22Rv1 (cell line): ENCODE results near the gene PRELID3B.
"Not testable (repeated sequence)": the region's sequence is repeated elsewhere in the genome, so short reads cannot be mapped to it uniquely, and the experiment has no call there.

Source experiments
- ZFX ChIP-seq: fragments of 450-650 bp; IDR thresholded peaks from 2 replicates; pipeline ENCODE4 v1.6.1; 2017; ENCODE audit warnings: antibody characterized with exemption, borderline replicate concordance
- TF ChIP-seq, protein P1 (sequence below): fragments of 450-650 bp; IDR thresholded peaks from 2 replicates; pipeline ENCODE4 v1.5.1; 2017; ENCODE audit warnings: mild to moderate bottlenecking

DNA sequence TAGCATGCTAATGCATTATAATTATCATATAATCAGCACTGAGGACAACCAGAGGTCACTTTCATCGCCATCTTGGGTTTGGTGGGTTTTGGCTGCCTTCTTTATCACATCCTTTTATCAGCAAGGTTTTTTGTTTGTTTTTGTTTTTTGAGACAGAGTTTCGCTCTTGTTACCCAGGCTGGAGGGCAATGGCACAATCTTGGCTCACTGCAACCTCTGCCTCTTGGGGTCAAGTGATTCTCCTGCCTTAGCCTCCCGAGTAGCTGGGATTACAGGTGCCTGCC lies 30.8 kb downstream of the PRELID3B start:
- TF ChIP-seq ZFX: not testable (repeated sequence)
- TF ChIP-seq, protein P1, sequence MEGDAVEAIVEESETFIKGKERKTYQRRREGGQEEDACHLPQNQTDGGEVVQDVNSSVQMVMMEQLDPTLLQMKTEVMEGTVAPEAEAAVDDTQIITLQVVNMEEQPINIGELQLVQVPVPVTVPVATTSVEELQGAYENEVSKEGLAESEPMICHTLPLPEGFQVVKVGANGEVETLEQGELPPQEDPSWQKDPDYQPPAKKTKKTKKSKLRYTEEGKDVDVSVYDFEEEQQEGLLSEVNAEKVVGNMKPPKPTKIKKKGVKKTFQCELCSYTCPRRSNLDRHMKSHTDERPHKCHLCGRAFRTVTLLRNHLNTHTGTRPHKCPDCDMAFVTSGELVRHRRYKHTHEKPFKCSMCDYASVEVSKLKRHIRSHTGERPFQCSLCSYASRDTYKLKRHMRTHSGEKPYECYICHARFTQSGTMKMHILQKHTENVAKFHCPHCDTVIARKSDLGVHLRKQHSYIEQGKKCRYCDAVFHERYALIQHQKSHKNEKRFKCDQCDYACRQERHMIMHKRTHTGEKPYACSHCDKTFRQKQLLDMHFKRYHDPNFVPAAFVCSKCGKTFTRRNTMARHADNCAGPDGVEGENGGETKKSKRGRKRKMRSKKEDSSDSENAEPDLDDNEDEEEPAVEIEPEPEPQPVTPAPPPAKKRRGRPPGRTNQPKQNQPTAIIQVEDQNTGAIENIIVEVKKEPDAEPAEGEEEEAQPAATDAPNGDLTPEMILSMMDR: not testable (repeated sequence)
